RCC 7860 (cell line): ENCODE measurements around the gene CELF2.

ENCODE experiments used
- DNase-seq: peaks from one replicate; pipeline ENCODE4 v3.0.0-alpha.2; 2015; ENCODE audit warnings: low spot score
- FAIRE-seq: peaks from 2 replicates; lab custom pipeline; 2012; peaks lifted over from hg19 to GRCh38; lab: Jason Lieb, UNC

The CELF2 gene

GRCh38 chr10:11091517-11092102 lies 73.9 kb downstream of the CELF2 start:
- no peak for DNase-seq
- no peak for FAIRE-seq

DNA sequence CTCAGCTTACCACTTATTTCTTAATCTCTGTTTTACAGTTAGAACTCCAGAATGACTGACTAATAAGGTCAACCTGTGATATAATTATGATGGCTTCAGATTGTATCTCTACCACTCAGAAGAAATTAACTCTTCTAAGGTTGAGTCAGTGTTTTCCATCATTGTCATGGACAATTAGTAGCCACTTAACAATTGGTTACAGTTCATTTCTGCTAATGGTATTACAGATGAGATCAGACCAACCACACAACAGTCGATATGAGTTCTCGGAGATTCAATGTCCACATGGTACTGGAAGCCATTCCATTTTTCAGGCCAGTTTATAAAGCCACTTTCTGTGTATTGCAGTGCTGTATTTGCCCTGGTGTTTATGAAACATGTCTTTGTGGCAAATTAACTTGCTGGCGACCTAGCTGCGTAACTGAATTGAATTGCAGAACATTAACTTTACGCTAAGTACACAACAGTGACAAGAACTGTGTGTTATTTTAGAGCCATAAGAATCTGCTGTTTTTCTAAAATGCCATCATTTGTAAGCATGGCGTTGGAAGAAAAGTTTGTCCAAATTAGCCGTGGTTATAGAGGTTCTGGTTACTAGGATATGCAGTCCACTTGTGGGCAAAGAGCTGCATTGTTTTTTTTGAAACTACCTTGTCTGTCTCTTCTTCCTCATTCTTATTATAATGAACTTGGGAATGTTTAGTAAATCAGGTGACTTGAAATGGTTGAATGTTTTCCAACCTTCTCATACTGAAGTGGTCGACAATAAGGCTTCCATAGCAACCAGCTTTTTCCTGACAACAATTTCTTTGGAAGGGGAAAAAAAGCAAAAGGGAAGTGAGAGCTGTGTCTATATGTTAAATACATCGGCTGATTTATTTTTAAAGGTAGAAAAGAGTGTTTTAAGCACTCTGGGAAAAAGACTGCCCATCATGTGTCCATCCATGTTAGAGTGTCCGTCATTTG lies 76.4 kb downstream of the CELF2 start:
- FAIRE-seq (no peak), DNase-seq (no peak)

DNA sequence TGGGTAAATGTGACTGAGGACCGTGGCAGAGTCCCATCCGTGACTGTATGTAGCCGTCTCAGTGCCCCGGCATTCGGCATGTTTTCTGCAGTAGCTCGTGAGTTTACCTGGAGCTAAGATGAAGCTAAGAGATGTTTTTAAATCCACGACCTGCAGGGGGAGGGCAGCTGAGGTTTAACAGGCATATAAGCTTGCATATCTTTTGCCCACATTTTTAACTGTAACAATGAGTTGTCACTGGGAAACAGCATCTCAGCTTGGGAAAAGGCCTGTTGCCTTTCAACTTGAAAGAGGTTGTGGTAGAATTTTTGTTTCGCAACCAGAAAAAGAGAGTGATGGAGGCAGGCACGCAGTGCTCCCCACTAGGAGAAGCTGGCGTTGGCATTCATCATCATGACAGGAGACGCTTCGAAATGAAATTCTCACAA lies 77.7 kb downstream of the CELF2 start:
- FAIRE-seq (no peak), DNase-seq (no peak)

DNA sequence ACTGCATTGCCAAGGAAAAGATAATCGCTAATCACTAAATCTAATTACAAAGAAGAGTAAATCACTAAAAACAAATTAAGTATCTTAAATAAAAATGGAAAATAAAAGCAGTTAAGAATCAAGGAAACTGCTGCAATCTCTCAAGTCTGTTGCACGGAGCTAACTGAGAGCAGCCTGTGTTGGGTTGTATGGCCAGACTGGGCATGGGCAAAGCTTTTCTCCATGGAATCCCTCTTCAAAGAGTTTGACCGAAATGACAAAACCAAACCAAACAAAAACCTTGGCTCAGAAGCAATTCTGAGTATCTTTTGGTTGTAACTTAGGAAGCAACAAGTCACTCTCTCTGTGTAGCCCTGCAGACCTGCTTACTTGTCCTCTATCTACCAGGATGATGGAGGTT lies 78.8 kb downstream of the CELF2 start:
- no peak for DNase-seq
- no peak for FAIRE-seq

DNA sequence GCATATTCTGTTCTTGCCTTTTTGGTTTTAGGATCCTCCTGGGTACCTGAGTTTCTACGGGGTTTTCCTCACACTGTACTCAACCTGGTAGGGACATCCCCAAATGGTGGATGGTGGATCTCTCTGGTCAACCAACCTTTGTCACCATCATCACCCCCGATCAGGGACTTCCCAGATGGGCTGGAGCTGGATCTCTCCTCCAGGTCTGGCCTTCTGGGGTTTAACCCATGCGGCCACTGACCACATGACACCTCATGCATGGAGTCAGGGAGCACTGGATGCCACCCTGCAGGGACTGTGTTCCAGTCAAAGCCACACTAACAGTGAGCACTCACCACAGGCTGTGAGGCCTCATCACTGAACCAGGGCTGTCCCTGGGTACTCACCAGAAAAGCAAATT lies 80.0 kb downstream of the CELF2 start:
- FAIRE-seq: no peak

GRCh38 chr10:11098666-11099065 lies 81.0 kb downstream of the CELF2 start:
- no peak for DNase-seq
- FAIRE-seq: no peak

More for the DNA sequence above, 80.0 kb downstream of the CELF2 start:
- DNase-seq: no peak

DNA sequence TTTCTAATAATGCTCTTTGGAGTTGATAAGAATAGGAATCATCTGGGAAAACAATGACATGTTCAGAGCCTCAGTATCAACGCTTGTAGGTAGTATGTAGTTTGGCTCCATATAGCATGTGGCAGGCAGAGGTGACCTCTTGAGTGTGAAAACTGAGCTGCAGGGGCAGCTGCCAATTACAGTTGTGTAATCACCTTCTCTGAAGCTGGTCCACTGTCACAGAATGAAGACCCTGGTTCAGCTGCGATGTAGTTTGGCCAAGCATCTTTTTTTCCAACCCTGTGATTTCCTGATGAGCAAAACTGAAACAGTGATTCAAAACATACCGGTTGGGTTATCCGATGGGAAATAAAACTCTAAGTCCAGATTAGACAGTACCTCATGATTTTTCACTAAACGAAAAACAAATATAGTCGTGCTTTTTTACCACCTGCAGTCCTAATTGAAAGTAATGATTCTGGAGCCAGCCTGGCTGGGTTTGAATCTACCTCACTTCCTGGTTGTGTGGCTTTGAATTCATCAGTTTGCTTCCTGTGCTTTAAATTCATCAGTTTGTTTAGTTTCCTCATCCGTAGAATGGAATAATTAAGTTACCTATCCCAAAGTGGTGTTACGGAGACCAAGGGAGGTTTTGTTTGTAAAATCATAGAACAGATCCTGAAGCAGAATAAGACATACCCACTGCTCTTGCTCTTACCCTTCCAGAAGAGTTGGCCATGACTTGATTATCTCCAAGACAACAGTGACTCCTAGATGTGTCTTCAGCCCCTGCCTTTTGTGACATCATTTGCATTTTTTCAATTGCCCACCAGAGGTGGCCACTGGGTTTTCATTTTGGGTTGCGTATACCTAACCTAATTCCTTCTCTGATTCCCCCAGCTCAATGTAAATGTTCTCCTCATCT lies 87.4 kb downstream of the CELF2 start:
- DNase-seq (no peak), FAIRE-seq (no peak)

GRCh38 chr10:11105676-11106004 lies 88.0 kb downstream of the CELF2 start:
- DNase-seq: no peak
- FAIRE-seq: no peak

DNA sequence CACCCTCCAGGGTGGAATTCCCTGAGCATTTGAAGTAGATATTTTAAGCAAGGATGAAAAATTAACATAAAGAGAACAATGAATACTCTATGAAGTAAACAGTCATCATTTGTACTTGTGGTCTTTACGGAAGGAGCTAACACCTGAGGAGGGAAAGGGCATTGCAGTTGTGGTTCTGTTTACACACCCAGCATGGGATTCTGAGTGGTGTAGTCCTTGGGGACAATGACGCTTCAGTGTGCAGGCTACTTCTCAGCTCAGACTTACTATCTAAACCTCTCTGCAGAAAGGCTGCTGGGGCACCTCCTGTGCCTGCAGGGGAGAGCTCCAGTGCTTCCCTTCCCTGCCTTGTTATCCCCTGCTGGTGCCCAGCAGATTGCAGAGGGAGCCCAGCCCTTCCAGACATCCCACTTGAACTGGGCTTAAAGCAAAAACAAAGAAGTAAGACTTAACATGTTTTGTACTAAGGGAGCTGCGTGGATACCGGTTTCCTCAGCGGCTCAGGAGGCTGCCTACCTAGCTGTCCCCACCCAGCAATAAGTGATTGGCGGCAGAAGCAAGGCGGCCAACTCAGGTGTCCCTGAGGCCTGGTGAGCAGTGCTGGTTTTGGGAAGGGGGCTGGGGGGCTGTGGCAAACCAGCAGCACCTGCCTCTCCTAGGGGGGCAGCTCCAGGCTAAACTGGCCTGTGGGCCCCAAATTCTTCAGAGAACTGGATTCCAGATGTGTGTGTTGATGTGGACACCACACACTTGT lies 89.1 kb downstream of the CELF2 start:
- no peak for FAIRE-seq
- DNase-seq: no peak

DNA sequence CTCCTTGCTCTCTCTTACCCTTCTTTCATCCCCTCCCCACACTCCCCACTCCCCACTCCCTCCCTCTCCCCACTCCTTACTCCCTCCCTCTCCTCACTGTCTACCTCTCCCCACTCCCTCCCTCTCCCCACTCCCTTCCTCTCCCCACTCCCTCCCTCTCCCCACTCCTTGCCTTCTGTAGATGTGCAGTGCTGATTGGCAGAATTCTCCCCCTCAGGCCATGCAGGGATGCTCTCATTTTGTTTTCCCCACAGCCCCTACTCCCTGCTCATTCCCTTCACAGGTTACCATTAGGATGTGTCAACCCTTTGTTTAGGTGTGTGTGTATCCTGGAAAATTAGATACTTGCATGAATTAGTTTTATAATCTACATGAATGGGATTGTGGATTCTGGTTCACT lies 90.3 kb downstream of the CELF2 start:
- FAIRE-seq (no peak), DNase-seq (no peak)

GRCh38 chr10:11108356-11108755 lies 90.7 kb downstream of the CELF2 start:
- DNase-seq (no peak), FAIRE-seq (no peak)

GRCh38 chr10:11109590-11109989 lies 91.9 kb downstream of the CELF2 start:
- no peak for FAIRE-seq
- no peak for DNase-seq

DNA sequence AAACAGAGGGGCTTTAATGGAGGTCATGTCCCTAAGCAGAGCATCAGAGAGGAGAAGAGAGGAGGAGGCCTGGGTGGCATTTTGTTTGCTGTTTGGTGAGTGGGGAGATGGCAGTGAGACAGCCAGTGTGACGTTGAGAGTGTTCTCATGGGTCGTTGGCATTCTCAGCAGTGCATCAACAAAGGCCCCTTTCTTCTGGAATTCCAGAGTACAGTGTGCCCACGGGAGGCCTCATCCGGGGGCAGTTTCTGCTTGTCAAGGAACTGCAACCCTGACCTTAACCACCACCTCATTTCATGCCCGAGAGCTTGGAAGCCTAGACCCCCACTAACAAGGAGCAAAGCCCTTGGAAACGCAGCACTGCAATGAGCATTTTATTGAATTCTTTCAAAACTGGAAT lies 92.9 kb downstream of the CELF2 start:
- DNase-seq (no peak), FAIRE-seq (no peak)

DNA sequence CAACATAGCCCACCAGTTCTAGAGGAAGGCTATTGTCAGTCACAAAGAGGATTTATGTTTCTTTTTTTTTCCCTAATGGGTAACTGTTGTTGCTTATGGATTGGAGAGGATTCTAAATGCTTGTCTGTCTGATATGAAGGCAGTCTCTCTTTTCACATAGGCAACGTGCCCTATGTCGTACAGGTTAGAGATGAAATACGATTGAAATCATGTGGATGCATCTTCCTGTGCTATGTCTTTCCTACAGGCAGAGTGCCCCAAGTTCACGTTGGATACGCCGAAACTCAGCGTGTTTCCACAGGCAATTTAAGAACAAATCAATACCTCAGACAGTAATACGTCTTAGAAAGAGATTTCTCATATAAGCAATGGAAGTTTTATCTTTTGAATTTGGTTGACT lies 93.8 kb downstream of the CELF2 start:
- no peak for FAIRE-seq
- DNase-seq: no peak

DNA sequence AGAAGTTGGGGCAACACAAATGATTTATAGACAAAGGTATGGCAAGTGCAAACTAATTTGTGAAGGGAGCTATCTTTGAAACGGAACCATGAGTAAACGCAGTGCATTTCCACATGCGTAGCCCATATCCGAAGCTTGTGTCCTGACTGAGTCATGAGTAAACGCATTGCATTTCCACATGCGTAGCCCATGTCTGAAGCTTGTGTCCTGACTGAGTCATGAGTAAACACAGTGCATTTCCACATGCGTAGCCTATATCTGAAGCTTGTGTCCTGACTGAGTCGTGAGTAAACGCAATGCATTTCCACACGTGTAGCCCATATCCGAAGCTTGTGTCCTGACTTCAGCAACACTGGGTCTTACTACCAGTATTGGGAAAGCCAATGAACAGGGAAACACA lies 95.0 kb downstream of the CELF2 start:
- DNase-seq: no peak
- FAIRE-seq: no peak

GRCh38 chr10:11113156-11113555 lies 95.5 kb downstream of the CELF2 start:
- FAIRE-seq: no peak
- no peak for DNase-seq

GRCh38 chr10:11114269-11114668 lies 96.6 kb downstream of the CELF2 start:
- FAIRE-seq (no peak), DNase-seq (no peak)

DNA sequence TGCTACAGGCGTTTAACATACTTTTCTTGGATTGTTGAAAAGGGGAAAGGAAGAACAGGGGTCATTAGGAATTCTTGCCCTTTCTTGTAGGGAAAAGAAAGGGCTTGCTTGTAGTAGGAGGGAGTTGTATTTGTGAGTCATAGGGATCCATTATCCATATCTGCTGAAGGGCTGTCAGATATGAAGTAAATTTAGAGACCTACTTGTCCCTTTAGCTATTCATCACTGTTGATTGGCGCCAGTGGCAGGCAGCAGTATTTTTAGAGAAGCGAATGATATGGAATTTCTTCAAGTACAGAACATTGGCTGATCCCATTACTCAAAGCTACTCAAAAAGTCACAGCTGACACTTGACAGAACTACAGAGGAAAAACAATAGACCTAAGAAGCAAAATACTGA lies 97.7 kb downstream of the CELF2 start:
- no peak for DNase-seq
- FAIRE-seq: no peak

DNA sequence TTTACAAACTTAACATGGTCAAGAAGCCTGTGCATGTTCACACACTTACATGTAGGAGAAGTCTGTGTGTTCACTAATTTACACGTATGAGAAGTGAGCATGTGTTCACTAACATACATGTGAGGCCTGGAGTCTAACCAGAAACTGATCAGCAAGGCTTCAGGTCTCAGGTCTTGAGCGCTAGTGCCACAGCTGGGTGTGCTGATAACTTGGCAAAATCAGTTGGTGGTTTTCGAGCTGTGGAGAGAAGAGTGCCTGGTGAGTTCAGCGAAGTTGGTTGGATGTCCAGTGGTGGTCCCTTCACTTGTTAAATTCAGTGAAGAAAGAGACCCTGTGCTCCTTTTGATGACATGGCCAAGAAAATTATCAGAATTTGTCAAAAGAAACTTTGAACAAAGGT lies 98.7 kb downstream of the CELF2 start:
- DNase-seq: no peak
- FAIRE-seq: no peak

DNA sequence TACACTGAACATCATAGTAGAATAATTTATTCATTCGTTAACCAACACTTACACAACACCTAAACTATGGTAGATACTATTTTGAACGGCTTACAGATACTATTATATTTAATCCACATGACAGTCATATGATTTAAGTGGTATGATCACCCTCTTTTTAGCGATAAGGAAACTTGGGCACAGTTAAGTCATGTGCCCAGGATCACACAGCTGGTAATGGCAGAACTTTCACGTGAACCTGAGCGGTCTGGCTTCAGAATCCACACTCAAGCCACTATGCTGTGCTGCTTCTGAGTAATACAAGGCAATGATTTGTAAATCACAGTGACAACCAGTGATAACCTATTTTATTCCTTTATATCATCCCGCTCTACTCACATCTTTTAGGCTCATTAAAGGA lies 99.1 kb downstream of the CELF2 start:
- DNase-seq (no peak), FAIRE-seq (no peak)

DNA sequence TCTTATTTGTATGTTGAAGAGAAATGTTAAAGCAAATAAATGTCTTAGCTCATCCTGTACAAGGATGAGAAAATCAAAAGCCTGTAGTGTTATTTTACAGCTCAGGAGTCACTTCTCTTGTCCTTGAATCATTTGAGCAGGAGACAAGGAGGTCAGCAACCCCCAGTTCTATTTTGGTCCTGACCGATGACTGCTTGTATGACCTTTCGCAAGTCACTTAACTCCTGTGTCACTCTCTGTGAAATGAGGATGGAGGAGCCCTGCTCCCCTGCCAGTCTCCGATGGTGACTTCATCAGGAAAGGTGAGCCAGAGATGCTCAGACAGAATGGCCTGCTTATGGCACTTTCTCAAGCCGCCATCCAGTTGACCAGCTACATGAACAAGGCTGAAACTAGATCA lies 101.0 kb downstream of the CELF2 start:
- no peak for DNase-seq
- no peak for FAIRE-seq
